Globus pallidus (tissue), 1 donor: Measurements from ENCODE around the gene LRRC74A.

Experiments
- DNase-seq: peaks from one replicate; pipeline ENCODE4 v3.0.0-alpha.2; 2015; ENCODE audit warnings: low spot score

Gene LRRC74A

DNA sequence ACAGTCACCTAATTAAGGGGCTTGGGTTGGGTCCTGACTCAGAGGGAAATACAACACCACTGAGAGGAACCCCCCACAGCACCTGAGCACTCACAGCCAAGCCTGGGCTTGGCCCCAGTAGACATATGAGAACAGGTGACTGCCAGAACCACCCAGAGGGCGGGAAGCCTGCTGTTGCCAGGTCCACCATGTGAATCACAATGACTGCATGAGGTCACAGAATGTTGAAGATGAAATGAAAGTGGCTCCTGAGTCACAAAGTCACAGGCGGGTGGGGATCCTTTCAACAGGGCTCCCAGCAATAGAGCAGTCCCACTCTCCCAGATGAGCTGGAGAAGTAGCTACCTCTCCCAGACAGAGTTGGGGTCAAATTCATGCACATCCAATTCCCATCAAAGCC is at the start of gene LRRC74A:
Gene LRRC74A (plus strand): TSS at position 287 of the 400 bp plus-strand sequence. CDS start 290 bp downstream, outside the sequence.
- DNase-seq = no peak

GRCh38 chr14:76776428-76777251 is 49.6 kb upstream of the LRRC74A start:
- DNase-seq = no peak

- no peak for DNase-seq
These were observed 48.5 kb upstream of the LRRC74A start for GRCh38 chr14:76777721-76778120.

- no peak for DNase-seq
These were observed 47.5 kb upstream of the LRRC74A start for GRCh38 chr14:76778546-76779215.

GRCh38 chr14:76779221-76780057 is 46.8 kb upstream of the LRRC74A start:
- no peak for DNase-seq

DNA sequence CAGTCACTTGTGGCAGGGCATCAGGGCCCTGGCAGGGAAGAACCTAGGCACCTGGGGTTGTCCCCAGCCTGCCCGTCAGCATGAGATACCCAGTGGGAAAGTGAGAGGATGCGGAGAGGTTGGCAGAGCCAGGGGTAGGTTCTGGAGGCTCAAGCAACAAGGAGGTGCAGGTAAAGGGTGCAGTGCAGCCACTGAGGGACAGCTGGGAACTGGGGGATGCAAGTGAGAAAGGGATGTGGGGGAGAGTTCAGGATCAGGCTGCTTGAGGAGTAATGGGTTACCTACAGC is 46.2 kb upstream of the LRRC74A start:
- DNase-seq = no peak

GRCh38 chr14:76780360-76780759 is 45.8 kb upstream of the LRRC74A start:
- DNase-seq = no peak

DNA sequence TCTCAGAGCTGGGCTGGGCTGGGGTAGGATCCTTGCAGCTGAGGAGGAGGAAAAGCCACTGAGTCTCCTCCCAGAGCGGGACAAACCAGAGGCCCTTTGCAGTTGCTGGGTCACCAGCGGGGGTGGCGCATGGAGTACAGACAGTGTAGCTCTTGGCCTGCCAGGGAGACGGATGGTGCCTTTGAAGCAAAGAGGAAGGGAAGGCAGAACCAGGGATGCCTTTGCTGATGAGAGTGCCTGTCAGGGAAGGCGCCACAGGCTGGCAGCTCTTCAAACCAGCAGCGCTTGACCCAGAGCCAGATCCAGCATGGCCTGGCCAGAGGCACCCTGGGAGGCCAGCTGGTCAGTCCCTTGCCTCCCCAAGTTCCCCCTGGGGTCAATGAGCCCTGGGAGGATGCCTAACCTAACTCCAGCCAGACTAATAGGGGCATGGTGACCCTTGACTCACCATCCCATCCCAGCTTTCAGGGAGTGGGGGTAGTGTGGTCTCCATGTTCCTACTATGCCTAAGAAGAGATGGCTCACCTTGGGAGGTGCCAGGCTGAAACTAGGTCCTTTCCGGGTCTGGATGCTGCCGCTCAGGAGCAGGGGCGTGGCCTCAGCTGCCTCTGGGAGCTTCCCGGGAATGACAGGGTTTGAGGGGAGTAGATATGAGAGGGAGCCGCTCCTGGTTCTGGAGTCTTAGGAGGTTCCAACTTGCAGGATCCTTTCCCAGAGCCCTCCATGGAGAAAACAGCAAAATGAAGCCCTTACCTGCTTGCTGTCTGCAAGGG is 45.1 kb upstream of the LRRC74A start:
- DNase-seq = peak; percentile 85

DNA sequence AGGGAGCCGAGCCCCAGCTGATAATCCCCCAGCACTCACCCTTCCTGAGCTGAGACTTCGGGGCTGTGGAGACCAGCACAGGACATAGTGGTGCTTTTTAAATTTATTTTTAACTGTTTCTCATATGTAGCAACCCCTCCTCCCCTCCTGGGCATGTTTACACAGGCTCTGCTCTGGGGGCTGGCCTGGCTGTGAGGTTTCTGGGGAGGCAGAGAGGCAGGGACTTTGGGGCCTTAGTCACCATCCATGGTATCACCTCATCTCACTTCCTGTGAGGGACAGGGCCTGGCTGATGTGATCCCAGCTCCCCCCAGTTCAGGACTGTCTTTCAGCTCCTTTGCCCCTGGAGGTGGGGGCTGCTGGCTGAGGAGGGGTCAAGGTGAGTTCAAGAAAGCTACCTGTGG is 44.6 kb upstream of the LRRC74A start:
- no peak for DNase-seq

- no peak for DNase-seq
These were observed 43.9 kb upstream of the LRRC74A start for GRCh38 chr14:76782115-76782884.

- DNase-seq = no peak
These were observed 43.2 kb upstream of the LRRC74A start for GRCh38 chr14:76782885-76783566.

GRCh38 chr14:76784266-76784874 is 41.8 kb upstream of the LRRC74A start:
- DNase-seq = no peak

DNA sequence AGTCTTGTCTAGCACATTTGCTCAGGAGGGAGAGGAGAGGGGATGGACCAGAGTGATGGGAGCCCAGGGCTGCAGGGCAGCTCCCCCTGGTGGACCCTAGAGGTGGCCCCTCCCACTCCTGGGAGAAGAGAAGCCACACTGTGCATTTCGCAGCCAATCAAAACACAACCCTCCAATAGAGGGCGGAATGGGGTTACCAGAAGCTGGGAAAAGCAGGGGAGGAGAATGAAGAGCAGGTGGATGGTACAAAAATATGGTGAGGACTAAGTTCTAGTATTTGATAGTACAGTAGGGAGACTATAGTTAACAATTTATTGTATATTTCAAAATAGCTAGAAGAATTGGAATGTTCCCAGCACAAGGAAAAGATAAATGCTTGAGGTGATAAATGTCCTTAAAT is 41.3 kb upstream of the LRRC74A start:
- DNase-seq = peak; percentile 91

- DNase-seq = no peak
These were observed 39.6 kb upstream of the LRRC74A start for GRCh38 chr14:76786601-76787000.

DNA sequence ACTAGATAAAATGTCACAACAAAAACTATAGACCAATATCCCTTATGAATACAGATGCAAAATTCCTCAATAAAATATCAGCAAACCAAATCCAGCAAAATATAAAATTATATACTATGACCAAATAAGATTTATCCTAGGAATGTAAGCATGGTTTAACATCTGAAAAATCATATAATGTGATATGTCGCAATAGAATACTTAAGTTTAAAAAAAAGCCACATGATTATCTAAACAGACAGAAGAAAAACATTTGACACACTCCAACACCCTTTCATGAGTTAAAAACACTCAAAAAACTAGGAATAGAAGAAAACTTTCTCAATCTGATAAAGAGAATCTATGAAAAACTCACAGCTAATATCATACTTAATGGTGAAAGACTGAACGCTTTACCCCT is 33.8 kb upstream of the LRRC74A start:
- no peak for DNase-seq

DNA sequence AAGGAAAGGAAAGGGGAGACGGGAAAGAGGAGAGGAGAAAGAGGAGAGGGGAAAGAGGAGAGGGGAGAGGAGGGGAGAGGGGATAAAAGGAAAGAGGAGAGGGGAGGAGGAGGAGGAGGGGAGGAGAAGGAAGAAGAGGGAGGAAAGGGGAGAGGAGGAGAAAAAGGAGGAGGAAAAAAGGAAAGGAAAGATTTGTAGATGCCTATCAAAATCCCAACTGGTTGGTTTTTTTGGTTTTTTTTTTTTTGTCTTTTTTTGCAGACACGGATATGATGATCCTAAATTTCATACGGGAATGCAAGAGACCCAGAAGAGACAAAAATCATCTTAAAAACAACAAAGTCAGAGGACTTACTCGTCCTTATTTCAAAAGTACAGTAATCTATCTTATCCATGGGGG is 32.9 kb upstream of the LRRC74A start:
- DNase-seq = no peak

DNA sequence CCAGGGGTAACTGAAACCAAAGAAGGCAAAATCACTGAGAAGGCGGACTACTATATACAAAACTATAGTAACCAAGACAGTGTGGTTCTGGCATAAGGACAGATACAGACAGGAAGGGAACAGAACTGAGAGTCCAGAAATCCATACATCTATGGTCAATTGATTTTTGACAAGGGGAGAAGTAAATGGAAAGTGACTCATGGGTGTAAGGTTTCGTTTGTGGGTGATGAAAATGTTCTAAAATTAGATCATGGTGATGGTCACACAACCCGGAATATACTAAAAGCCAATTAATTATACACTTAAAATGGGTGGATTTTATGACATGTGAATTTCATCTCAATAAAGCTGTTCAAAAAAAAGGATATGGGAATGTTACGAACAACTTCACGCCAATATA is 32.3 kb upstream of the LRRC74A start:
- no peak for DNase-seq

DNA sequence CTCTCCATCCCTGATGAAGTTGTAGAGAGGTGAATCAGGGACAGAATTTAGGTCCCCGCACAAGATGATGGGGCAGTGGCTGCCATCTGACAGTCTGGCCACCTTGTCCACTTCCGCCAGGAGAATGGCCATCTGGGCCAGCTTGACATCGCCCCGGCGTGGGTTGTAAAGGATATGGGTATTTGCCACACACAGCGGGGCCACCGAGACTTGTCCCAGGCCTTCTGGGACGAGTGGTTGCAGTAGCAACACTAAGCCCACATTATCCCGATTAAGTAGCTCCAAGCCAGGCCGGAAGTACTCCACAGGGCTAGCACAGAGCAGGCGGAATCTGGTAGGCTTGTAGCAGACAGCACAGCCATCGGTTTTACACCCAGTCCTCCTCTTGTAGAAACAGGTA is 19.8 kb upstream of the LRRC74A start:
- DNase-seq = no peak

- DNase-seq = no peak
These were observed 18.2 kb upstream of the LRRC74A start for GRCh38 chr14:76808011-76808410.

DNA sequence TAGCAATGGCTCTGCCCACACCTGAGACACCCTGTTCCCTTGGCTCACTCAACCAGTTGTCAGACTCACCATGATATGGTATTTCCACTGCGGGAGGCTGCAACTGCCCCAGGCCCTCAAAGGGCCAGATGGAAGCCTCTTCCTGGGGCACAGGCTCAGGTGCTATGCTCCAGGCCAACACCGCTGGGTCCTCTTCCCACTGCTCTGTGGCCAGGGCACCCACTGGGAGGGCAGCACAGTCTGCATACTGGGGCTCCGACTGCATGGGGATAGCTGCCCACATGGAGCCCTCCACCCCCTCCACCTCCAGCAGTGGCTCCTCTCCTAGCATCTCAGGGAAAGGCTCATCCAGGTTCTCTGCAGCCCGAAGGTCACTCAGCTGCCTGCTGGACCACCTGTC is 17.2 kb upstream of the LRRC74A start:
- DNase-seq = no peak
